GM19239 (cell line): Measurements from ENCODE around the gene EIF4EBP3.

Experiments
- DNase-seq: peaks from one replicate; pipeline ENCODE4 v3.0.0; 2011; ENCODE audit warnings: low spot score; ENCODE audit not compliant: insufficient read length
- FAIRE-seq: peaks from 2 replicates; lab custom pipeline; 2011; peaks lifted over from hg19 to GRCh38; lab: Jason Lieb, UNC

Gene EIF4EBP3

GRCh38 chr5:140547508-140548299, at the start of gene EIF4EBP3:
TSS of gene EIF4EBP3 (plus strand) at chr5:140547662. CDS start at chr5:140547738, 76 bp downstream.
- FAIRE-seq (peak; percentile 94), DNase-seq (peak; percentile 69)

GRCh38 chr5:140497897-140498296, 49.6 kb upstream of the EIF4EBP3 start:
- FAIRE-seq (peak; percentile 44), DNase-seq (no peak)

DNA sequence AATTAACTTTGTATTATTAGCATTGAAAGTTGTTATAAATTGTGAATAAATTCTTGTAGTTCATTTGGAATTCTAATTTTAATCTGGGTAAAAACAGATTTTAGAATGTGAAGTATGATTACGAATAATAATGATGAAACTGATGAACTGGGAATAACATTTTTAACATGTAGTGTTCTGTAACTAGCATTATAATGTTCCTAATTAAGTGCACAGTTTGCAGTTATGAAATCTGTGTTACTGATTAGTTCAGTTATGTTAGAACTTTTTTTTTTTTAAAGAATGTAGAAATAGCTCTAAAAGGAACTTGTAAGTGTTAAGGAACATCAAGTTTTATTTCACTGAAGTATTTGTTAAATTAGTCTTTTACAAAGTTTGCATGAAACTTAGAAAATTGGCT, 48.9 kb upstream of the EIF4EBP3 start:
- DNase-seq (no peak), FAIRE-seq (peak; percentile 14)

GRCh38 chr5:140502834-140503233, 44.6 kb upstream of the EIF4EBP3 start:
- no peak for DNase-seq
- no peak for FAIRE-seq

DNA sequence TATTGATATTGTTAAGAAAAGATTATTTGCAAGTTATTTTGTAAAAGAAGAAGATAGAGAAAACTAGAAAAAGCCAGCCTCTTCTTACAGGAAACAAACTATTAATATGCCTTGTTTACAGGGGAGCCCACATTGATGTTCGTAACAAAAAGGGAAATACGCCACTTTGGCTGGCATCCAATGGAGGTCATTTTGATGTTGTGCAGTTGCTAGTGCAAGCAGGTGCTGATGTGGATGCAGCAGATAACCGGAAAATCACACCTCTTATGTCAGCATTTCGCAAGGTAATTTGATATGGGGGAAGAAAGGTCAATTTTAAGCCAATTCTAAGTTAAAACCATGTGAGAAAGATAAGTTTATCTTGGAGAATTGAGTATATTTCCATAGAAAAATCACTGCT, 37.6 kb upstream of the EIF4EBP3 start:
- DNase-seq (no peak), FAIRE-seq (no peak)

- no peak for FAIRE-seq
- DNase-seq, result no peak
Measured at GRCh38 chr5:140513124-140513523, 34.3 kb upstream of the EIF4EBP3 start.

GRCh38 chr5:140524003-140524402, 23.5 kb upstream of the EIF4EBP3 start:
- FAIRE-seq, result no peak
- DNase-seq, result no peak

DNA sequence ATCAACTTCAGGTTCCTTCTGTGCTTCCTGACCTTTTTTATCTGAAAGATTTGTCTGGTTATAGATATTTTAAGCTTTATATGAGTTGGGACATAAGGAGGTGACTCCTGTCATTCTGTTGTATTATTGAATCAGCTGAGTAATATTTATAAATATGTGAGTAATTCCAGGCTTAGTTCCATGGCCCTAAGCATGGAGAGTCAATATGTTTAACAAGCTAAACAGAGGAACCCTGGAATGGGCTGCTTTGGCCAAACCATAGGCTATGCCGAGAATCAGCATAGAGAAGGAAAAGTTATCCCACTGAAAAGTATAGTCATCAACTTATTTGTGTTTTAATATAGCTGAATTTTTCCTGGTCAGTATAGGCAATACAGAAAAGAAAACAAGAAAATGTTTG, 7.2 kb upstream of the EIF4EBP3 start:
- FAIRE-seq (no peak), DNase-seq (no peak)

GRCh38 chr5:140542972-140543371, 4.5 kb upstream of the EIF4EBP3 start:
- DNase-seq (no peak), FAIRE-seq (no peak)

GRCh38 chr5:140544986-140545385, 2.5 kb upstream of the EIF4EBP3 start:
- FAIRE-seq (no peak), DNase-seq (no peak)

- FAIRE-seq, result no peak
- DNase-seq, result no peak
Measured at GRCh38 chr5:140545606-140546005, 1.9 kb upstream of the EIF4EBP3 start.

DNA sequence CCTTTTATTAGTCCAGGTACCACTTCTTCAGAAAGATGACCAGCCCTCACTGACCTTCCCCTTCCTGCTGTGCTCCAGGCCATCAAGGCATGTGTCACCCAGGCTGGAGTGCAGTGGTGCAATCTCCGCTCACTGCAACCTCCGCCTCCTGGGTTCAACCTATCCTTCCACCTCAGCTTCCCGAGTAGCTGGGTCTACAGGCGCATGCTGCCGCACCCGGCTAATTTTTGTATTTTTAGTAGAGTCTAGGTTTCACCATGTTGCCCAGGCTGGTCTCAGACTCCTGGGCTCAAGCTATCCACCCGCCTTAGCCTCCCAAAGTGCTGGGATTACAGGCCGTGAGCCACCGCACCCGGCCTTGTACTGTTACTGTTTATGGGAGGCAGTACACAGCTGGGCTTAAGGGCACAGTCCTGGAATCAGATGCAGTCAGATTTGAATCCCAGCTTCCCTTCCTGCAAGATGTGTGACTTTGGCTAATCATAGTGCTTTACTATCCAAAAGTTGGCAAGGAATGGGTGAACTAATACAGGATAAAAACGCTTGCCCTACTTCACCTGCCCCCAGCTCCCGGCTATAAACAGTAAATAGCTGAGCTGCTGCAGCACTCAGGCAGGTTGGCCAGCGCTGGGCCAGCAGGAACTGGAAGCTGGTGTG, 483 bp upstream of the EIF4EBP3 start:
- DNase-seq, result no peak
- no peak for FAIRE-seq

DNA sequence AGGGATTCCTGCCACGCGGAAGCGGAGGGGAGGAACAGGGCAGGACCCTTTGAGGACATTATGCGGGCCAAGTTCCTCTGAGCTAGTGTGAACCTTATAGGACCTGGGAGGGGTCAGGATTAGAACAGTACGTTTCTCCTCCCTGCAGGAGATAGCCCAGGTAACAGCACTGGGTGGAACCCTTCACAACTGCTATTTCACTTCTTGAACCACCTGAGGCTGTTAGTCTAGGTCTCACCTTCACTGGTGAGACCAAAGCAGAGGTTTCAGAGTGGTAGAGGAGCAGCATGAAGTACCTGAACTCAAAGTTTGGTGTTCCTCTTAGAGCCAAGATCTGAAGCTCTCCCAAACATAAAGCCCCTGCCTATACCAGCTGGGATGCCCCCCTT, 832 bp downstream of the EIF4EBP3 start:
- no peak for FAIRE-seq
- no peak for DNase-seq

- no peak for DNase-seq
- no peak for FAIRE-seq
Measured at GRCh38 chr5:140548791-140549190, 1.3 kb downstream of the EIF4EBP3 start.

- FAIRE-seq (no peak), DNase-seq (no peak)
Measured at GRCh38 chr5:140549237-140550144, 2.0 kb downstream of the EIF4EBP3 start.

- no peak for FAIRE-seq
- DNase-seq, result no peak
Measured at GRCh38 chr5:140550147-140551079, 3.0 kb downstream of the EIF4EBP3 start.

DNA sequence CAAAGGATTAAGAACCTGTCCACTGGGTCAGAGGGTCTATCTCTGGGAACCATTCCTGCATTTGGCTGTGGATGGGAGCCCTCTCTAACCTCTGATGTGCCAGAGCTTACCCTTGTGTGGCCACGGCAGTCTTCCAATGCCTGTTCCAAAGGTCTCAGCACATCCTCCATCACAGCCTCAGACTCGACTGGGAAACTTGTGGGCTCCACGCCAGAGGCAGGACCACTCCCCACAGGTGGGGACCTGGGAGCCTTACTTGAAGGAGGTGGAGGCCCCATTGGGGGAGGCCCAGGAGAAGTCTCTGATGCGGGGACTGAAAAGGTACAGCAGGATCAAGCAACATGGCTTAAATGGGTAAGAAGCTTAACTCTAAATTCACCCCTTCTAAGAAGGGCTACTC, 4.4 kb downstream of the EIF4EBP3 start:
- DNase-seq (no peak), FAIRE-seq (no peak)

DNA sequence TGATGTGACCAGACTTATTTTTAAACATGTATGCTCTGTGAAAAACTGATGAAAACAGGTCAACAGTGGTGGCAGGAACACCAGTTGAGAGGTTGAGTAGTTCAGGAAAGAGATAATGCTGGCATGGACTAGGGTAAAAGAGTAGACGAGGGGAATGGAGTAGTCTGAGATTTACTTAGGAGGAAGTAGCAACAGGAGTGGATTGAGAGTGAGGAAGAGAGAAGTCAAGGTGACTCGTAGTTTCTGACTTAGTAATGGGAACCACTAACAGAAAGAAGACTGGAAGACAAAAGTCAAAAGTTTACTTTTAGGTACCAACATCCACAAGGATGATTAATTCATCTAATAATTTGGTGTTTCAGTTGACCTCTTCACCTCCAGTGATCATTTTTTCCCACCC, 6.2 kb downstream of the EIF4EBP3 start:
- DNase-seq, result no peak

GRCh38 chr5:140554454-140554853, 7.0 kb downstream of the EIF4EBP3 start:
- no peak for DNase-seq
- no peak for FAIRE-seq

More for the DNA sequence above, 6.2 kb downstream of the EIF4EBP3 start:
- no peak for FAIRE-seq
